Type B pancreatic cell (in vitro differentiated cells): ENCODE measurements around the gene MUC20. TPM values are rescaled to one million over a fixed set of nuclear protein-coding genes. Genes with fewer than 3 reads are reported as not detected.
"Not testable (repeated sequence)": the region's sequence is repeated elsewhere in the genome, so short reads cannot be mapped to it uniquely, and the experiment has no call there.

ENCODE experiments used
- DNase-seq: peaks from one replicate; pipeline ENCODE4 v3.0.0; 2021; ENCODE audit warnings: mixed read lengths; ENCODE audit not compliant: unreplicated experiment; ENCODE audit errors: extremely low spot score
- H3K27ac Mint-ChIP-seq: 2 replicates; pipeline ENCODE4 v1.8.0; 2021; ENCODE audit warnings: mild to moderate bottlenecking, mixed read lengths
- H3K27me3 Mint-ChIP-seq: 2 replicates; pipeline ENCODE4 v1.8.0; 2021; ENCODE audit warnings: mixed read lengths
- H3K36me3 Mint-ChIP-seq: 2 replicates; pipeline ENCODE4 v1.8.0; 2021; ENCODE audit warnings: mixed read lengths
- H3K4me1 Mint-ChIP-seq: one replicate; pipeline ENCODE4 v1.8.0; 2021; ENCODE audit warnings: mixed read lengths; ENCODE audit not compliant: unreplicated experiment
- H3K4me3 Mint-ChIP-seq: 2 replicates; pipeline ENCODE4 v1.8.0; 2021; ENCODE audit warnings: mild to moderate bottlenecking, mixed read lengths
- H3K9me3 Mint-ChIP-seq: 2 replicates; pipeline ENCODE4 v1.8.0; 2021; ENCODE audit warnings: mixed read lengths
- total RNA-seq: library from RNA; stranded (reverse); gene quantifications from 2 replicates; pipeline ENCODE4 v1.2.1, GENCODE V29; 2021; ENCODE audit warnings: low replicate concordance
- TF ChIP-seq, protein P1 (sequence below): fragments of 200-600 bp; sonication (generic); conservative IDR thresholded peaks from 2 replicates; pipeline ENCODE4 v1.5.0; 2021; ENCODE audit warnings: antibody characterized with exemption, mild to moderate bottlenecking

The MUC20 gene
- total RNA-seq, 1 donor from 2014 or later: 20.0 TPM

DNA sequence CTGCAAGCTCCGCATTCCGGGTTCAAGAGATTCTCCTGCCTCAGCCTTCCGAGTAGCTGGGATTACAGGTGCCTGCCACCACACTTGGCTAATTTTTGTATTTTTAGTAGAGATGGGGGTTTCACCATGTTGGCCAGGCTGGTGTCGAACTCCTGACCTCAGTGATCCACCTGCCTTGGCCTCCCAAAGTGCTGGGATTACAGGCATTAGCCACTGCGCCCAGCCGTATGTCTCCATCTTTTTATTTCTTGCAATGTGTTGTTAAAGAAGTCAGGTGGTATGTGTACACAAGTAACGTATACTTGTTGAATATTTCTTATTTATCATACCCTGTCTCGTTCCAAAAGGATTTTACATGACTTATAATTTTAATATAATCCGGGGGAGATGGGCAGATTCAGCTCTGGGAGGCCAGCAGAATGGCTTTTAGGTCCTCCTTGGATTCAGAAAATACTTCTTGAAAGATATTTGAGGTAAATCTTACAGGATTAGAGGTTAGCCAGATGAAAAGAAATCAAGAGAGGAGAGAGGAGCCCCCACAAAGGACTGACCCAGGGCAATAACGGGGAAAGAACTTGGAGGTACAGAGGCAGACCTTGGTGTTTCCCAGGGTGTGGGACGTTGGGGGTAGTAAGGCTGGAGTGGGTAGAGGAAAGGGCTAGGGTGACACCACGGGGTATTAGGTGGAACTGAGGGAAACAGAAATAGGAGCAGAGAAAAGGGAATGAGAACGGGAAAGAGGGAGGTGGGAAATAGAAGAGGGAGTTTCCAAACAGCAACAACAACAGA lies 27.2 kb upstream of the MUC20 start:
- Mint-ChIP-seq H3K4me1 (peaks cover 19% of the 10 kb centered on the region), H3K27ac (no peak overlapping the region), H3K36me3 (peaks cover 44% of the 10 kb centered on the region), H3K27me3 (no peaks in the 10 kb centered on the region), H3K9me3 (no peaks in the 10 kb centered on the region), H3K4me3 (no peak overlapping the region)
- TF ChIP-seq, protein P1, sequence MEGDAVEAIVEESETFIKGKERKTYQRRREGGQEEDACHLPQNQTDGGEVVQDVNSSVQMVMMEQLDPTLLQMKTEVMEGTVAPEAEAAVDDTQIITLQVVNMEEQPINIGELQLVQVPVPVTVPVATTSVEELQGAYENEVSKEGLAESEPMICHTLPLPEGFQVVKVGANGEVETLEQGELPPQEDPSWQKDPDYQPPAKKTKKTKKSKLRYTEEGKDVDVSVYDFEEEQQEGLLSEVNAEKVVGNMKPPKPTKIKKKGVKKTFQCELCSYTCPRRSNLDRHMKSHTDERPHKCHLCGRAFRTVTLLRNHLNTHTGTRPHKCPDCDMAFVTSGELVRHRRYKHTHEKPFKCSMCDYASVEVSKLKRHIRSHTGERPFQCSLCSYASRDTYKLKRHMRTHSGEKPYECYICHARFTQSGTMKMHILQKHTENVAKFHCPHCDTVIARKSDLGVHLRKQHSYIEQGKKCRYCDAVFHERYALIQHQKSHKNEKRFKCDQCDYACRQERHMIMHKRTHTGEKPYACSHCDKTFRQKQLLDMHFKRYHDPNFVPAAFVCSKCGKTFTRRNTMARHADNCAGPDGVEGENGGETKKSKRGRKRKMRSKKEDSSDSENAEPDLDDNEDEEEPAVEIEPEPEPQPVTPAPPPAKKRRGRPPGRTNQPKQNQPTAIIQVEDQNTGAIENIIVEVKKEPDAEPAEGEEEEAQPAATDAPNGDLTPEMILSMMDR: no peak
- DNase-seq: no peak

- not testable (repeated sequence) for H3K27me3 Mint-ChIP-seq, H3K4me3 Mint-ChIP-seq, DNase-seq, H3K27ac Mint-ChIP-seq, H3K9me3 Mint-ChIP-seq
- H3K36me3 Mint-ChIP-seq: peaks cover 42% of the 10 kb centered on the region
- H3K4me1 Mint-ChIP-seq: peaks cover 23% of the 10 kb centered on the region
Observed at GRCh38 chr3:195694217-195695076, 26.3 kb upstream of the MUC20 start.

GRCh38 chr3:195696632-195697278 lies 24.0 kb upstream of the MUC20 start:
- no peak overlapping the region for H3K4me3 Mint-ChIP-seq

GRCh38 chr3:195697582-195698324 lies 23.0 kb upstream of the MUC20 start:
- DNase-seq: no peak
- peaks cover 35% of the 10 kb centered on the region for H3K36me3 Mint-ChIP-seq
- peaks cover 23% of the 10 kb centered on the region for H3K4me1 Mint-ChIP-seq
- H3K27ac Mint-ChIP-seq: peak overlapping the region; percentile 32
- no peaks in the 10 kb centered on the region for H3K9me3 Mint-ChIP-seq
- H3K27me3 Mint-ChIP-seq: no peaks in the 10 kb centered on the region
- TF ChIP-seq, protein P1: no peak
- H3K4me3 Mint-ChIP-seq: no peak overlapping the region

More at GRCh38 chr3:195696632-195697278, 24.0 kb upstream of the MUC20 start:
- TF ChIP-seq, protein P1: no peak
- Mint-ChIP-seq H3K4me1 (peaks cover 23% of the 10 kb centered on the region), H3K36me3 (peaks cover 43% of the 10 kb centered on the region), H3K27me3 (no peaks in the 10 kb centered on the region), H3K27ac (no peak overlapping the region), H3K9me3 (no peaks in the 10 kb centered on the region)
- DNase-seq: no peak

- Mint-ChIP-seq H3K9me3 (no peaks in the 10 kb centered on the region), H3K36me3 (peaks cover 32% of the 10 kb centered on the region), H3K27ac (no peak overlapping the region), H3K4me1 (peaks cover 23% of the 10 kb centered on the region), H3K27me3 (no peaks in the 10 kb centered on the region), H3K4me3 (no peak overlapping the region)
- DNase-seq: no peak
- TF ChIP-seq, protein P1: no peak
Observed at GRCh38 chr3:195698325-195698646, 22.5 kb upstream of the MUC20 start.
